NCI-H2107 (cell line): ENCODE data around the gene GPS1.

ENCODE experiments used
- DNase-seq: peaks from one replicate; lab custom pipeline; 2025; lab: John Stamatoyannopoulos, UW

GPS1 gene

GRCh38 chr17:82045936-82046484 lies 5.7 kb upstream of the GPS1 start:
- no peak for DNase-seq

- no peak for DNase-seq
Observed at GRCh38 chr17:82046903-82047302, 4.8 kb upstream of the GPS1 start.

GRCh38 chr17:82047379-82047778 lies 4.3 kb upstream of the GPS1 start:
- DNase-seq = no peak

- no peak for DNase-seq
Observed at GRCh38 chr17:82047914-82048570, 3.7 kb upstream of the GPS1 start.

GRCh38 chr17:82048571-82048971 lies 3.1 kb upstream of the GPS1 start:
- DNase-seq = no peak

- DNase-seq = no peak
Observed at GRCh38 chr17:82049106-82049505, 2.6 kb upstream of the GPS1 start.

- DNase-seq = no peak
Observed at GRCh38 chr17:82049521-82049971, 2.2 kb upstream of the GPS1 start.

- DNase-seq = no peak
Observed at GRCh38 chr17:82050152-82050760, 1.4 kb upstream of the GPS1 start.

- DNase-seq = no peak
Observed at GRCh38 chr17:82050761-82051641, 697 bp upstream of the GPS1 start.

GRCh38 chr17:82052638-82053059 lies 951 bp downstream of the GPS1 start:
- no peak for DNase-seq

GRCh38 chr17:82053130-82053529 lies 1.4 kb downstream of the GPS1 start:
- DNase-seq = no peak

GRCh38 chr17:82053556-82054263 lies 2.0 kb downstream of the GPS1 start:
- no peak for DNase-seq

GRCh38 chr17:82054351-82055022 lies 2.8 kb downstream of the GPS1 start:
- no peak for DNase-seq

- no peak for DNase-seq
Observed at GRCh38 chr17:82055023-82055964, 3.6 kb downstream of the GPS1 start.

GRCh38 chr17:82055965-82056728 lies 4.4 kb downstream of the GPS1 start:
- no peak for DNase-seq

GRCh38 chr17:82056729-82057621 lies 5.3 kb downstream of the GPS1 start:
- DNase-seq = no peak

- DNase-seq = no peak
Observed at GRCh38 chr17:82058230-82058854, 6.6 kb downstream of the GPS1 start.

GRCh38 chr17:82058855-82059249 lies 7.2 kb downstream of the GPS1 start:
- no peak for DNase-seq
